GM20431 (cell line): ENCODE measurements around the gene KSR1.

Source experiments
- in situ Hi-C: fragments of 300-500 bp; cut with MseI, MboI; formaldehyde crosslinking; loops from one replicate; pipeline ENCODE4 v1.15.0; 2020; ENCODE audit warnings: low sequenced_read_pairs; ENCODE audit not compliant: unreplicated experiment

The KSR1 gene

GRCh38 chr17:27597783-27598320 lies 141.6 kb downstream of the KSR1 start:
- in situ Hi-C loops = loop anchor here (10.0 kb wide), 1 partner anchor 223 kb away; no protein-coding TSS in a partner anchor

GRCh38 chr17:27598337-27599050 lies 142.2 kb downstream of the KSR1 start:
- in situ Hi-C loops = loop anchor here (10.0 kb wide), 1 partner anchor 224 kb away; no protein-coding TSS in a partner anchor

GRCh38 chr17:27600471-27600870 lies 144.2 kb downstream of the KSR1 start:
- in situ Hi-C loops = loop anchor here (10.0 kb wide), 1 partner anchor 356 kb away; no protein-coding TSS in a partner anchor

- in situ Hi-C loops = loop anchor here (10.0 kb wide), 1 partner anchor 357 kb away; no protein-coding TSS in a partner anchor
Observed at GRCh38 chr17:27601069-27601974, 145.1 kb downstream of the KSR1 start.

- in situ Hi-C loops = loop anchor here (10.0 kb wide), 1 partner anchor 357 kb away; no protein-coding TSS in a partner anchor
Observed at GRCh38 chr17:27601975-27602302, 145.7 kb downstream of the KSR1 start.

- in situ Hi-C loops = loop anchor here (10.0 kb wide), 1 partner anchor 358 kb away; no protein-coding TSS in a partner anchor
Observed at GRCh38 chr17:27602721-27603420, 146.6 kb downstream of the KSR1 start.

- in situ Hi-C loops = loop anchor here (10.0 kb wide), 1 partner anchor 359 kb away; no protein-coding TSS in a partner anchor
Observed at GRCh38 chr17:27603421-27603770, 147.1 kb downstream of the KSR1 start.

GRCh38 chr17:27603880-27604794 lies 147.9 kb downstream of the KSR1 start:
- in situ Hi-C loops = loop anchor here (10.0 kb wide), 1 partner anchor 359 kb away; no protein-coding TSS in a partner anchor

GRCh38 chr17:27605409-27605808 lies 149.2 kb downstream of the KSR1 start:
- in situ Hi-C loops = loop anchor here (10.0 kb wide), 1 partner anchor 361 kb away; no protein-coding TSS in a partner anchor

GRCh38 chr17:27607521-27608091 lies 151.4 kb downstream of the KSR1 start:
- in situ Hi-C loops = loop anchor here (10.0 kb wide), 1 partner anchor 363 kb away; no protein-coding TSS in a partner anchor

GRCh38 chr17:27608328-27609230 lies 152.3 kb downstream of the KSR1 start:
- in situ Hi-C loops = loop anchor here (10.0 kb wide), 1 partner anchor 364 kb away; no protein-coding TSS in a partner anchor

- in situ Hi-C loops = loop anchor here (10.0 kb wide), 1 partner anchor 365 kb away; no protein-coding TSS in a partner anchor
Observed at GRCh38 chr17:27609611-27610303, 153.5 kb downstream of the KSR1 start.

- in situ Hi-C loops = no loop called here
Observed at GRCh38 chr17:27610304-27610677, 154.0 kb downstream of the KSR1 start.

- in situ Hi-C loops = no loop called here
Observed at GRCh38 chr17:27612160-27612770, 156.0 kb downstream of the KSR1 start.

- in situ Hi-C loops = no loop called here
Observed at GRCh38 chr17:27613433-27613832, 157.2 kb downstream of the KSR1 start.

GRCh38 chr17:27615121-27615520 lies 158.9 kb downstream of the KSR1 start:
- in situ Hi-C loops = no loop called here
